ENCODE results near the gene CDK14.

DNA sequence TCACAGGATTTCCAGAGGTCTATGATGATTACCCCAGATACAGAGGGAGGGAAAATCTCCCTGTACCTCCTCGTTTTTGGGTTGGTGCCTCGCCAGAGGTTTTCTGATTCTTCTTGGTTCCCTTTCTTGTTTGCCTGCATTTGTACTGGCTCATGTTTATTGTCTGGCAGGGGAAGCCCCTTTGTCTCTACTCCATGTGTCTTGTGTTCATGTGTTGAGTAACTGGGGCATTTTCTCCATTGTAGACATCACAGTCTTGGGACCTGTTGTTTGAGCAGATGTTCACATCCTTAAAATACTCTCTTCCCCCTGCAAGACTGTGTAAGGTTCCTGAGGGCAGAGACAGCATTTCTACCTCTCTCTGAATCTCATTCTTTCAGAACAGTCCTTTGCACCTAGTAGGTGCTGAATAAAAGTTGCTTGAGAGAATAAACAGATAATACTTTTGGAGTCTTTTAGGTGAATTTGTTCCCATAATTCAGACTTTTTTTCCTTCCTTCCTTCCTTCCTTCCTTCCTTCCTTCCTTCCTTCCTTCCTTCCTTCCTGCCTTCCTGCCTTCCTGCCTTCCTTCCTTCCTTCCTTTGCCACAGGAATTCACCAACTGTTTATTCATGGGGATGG lies 25.1 kb downstream of the CDK14 start:
- TF ChIP-seq FOXP2 (optimal IDR thresholded peaks at IDR 0.05; ENCODE audit: borderline replicate concordance, extremely low read depth, extremely low read length, insufficient read depth), result no peak
- TF ChIP-seq POLR2AphosphoS5 (IDR thresholded peaks at IDR 0.05; ENCODE audit: low read depth, low read length), result no peak
- no peak for TF ChIP-seq SIN3A (IDR thresholded peaks at IDR 0.05; ENCODE audit: borderline replicate concordance, insufficient read depth, low read length)
- TF ChIP-seq TAF1 (IDR thresholded peaks at IDR 0.05; ENCODE audit: borderline replicate concordance, insufficient read depth, low read length), result no peak
- TF ChIP-seq, protein P1, sequence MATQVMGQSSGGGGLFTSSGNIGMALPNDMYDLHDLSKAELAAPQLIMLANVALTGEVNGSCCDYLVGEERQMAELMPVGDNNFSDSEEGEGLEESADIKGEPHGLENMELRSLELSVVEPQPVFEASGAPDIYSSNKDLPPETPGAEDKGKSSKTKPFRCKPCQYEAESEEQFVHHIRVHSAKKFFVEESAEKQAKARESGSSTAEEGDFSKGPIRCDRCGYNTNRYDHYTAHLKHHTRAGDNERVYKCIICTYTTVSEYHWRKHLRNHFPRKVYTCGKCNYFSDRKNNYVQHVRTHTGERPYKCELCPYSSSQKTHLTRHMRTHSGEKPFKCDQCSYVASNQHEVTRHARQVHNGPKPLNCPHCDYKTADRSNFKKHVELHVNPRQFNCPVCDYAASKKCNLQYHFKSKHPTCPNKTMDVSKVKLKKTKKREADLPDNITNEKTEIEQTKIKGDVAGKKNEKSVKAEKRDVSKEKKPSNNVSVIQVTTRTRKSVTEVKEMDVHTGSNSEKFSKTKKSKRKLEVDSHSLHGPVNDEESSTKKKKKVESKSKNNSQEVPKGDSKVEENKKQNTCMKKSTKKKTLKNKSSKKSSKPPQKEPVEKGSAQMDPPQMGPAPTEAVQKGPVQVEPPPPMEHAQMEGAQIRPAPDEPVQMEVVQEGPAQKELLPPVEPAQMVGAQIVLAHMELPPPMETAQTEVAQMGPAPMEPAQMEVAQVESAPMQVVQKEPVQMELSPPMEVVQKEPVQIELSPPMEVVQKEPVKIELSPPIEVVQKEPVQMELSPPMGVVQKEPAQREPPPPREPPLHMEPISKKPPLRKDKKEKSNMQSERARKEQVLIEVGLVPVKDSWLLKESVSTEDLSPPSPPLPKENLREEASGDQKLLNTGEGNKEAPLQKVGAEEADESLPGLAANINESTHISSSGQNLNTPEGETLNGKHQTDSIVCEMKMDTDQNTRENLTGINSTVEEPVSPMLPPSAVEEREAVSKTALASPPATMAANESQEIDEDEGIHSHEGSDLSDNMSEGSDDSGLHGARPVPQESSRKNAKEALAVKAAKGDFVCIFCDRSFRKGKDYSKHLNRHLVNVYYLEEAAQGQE (IDR thresholded peaks at IDR 0.05; ENCODE audit: insufficient read depth in 1 of 2, low read depth in 2 of 2, low read length in 2 of 2), result no peak

Measured in PFSK-1 (cell line).